GM18499 (cell line): Measurements from ENCODE around the gene NAALADL2.

ENCODE experiments used
- ATAC-seq: cut with Tn5 transposase; IDR thresholded peaks from one replicate; pipeline ENCODE4 v1.9.1; 2021; ENCODE audit warnings: moderate number of reproducible peaks; ENCODE audit not compliant: insufficient read depth, unreplicated experiment

NAALADL2 gene

DNA sequence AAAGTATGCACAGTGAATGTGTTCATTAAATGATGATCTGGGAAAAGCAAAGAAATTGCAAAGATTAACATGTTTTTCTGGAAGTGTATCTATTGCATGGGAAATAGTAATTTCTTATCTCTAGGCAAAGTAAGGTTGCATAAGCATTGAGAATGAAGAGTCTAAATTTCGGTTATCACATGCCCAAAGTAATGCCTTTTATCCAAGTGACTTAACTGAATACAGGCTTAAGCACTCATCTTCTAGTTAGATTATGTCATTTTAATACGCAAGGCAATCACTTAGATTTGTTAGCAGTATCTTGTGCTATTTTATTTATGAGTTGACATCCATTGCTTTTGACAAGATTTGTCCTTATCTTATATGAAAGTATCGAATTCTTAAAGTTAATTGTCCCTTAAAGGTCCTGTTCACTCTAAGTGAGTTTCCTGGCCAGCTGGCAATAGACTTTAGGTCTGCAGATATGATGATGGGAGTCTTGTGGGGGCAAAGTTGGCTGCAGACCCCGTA, 100.5 kb downstream of the NAALADL2 start:
- ATAC-seq = no peak

DNA sequence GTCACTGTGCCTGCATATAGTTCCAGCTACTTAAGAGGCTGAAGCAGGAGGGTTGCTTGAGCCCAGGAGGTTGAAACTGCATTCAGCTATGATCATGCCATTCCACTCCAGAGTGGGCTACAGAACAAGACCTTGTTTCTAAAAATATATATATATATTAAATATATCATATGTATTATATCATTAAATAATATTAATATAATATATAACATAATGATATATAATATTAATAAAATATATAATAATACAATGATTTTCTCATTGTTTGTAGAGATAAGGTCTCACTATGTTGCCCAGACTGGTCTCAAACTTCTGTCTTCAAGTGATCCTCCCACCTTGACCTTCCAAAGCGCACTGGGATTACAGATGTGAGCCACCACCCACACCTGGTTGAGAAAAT, 101.8 kb downstream of the NAALADL2 start:
- ATAC-seq = no peak

DNA sequence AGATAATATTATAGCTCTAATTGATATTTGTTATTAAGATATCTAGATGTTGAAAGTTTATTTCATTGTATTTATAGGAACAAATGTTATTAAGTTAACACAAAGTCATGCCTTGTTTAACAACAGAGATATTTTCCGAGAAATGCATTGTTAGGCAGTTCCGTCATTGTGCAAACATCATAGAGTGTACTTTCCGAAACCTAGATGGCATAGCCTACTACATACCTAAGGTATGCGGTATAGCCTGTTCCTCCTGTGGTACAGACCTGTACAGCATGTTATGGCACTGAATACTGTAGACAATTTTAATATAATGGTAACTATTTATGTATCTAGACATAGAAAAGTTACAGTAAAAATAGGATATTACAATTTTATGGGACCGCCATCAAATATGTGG, 114.3 kb downstream of the NAALADL2 start:
- ATAC-seq = no peak

- no peak for ATAC-seq
These were observed 127.6 kb downstream of the NAALADL2 start for GRCh38 chr3:174986685-174987084.

DNA sequence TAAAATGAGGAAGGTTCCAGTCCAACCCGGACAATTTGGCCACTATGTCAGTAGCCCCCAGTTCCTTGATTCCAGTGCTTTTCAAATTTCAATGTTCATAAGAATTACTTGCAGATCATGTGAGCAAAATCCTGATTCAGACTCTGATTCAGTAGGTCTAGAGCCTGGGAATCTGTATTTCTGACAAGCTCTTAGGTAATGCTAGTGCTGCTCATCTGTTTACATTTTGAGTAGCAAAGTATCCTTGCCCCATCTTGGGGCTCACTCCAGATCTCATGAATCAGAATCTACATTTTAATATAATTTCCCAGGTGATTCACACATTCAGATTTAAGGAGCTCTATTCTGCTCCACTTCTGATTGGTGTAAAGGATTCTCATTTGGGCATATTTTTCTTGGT, 142.0 kb downstream of the NAALADL2 start:
- no peak for ATAC-seq

GRCh38 chr3:175002732-175003143, 143.6 kb downstream of the NAALADL2 start:
- no peak for ATAC-seq

DNA sequence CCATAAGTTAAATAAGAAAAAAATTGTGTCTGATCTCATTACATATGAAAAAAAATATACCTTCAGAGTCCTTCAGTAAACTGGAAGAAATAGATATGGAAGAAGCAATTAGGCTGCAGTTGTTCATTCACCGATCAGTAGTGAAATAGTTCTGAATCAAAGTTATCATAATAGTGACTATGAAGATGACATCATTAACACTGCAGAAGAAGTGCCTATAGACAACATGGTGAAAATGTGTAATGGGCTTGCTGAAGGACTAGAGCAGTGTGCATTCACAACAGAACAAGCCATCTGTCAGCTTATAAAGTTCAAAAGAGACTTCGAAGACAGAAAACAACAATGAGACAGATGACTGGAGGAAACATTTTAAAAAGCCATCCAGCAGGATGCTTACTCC, 144.5 kb downstream of the NAALADL2 start:
- no peak for ATAC-seq

GRCh38 chr3:175005193-175005592, 146.1 kb downstream of the NAALADL2 start:
- no peak for ATAC-seq

GRCh38 chr3:175005881-175006280, 146.7 kb downstream of the NAALADL2 start:
- no peak for ATAC-seq

DNA sequence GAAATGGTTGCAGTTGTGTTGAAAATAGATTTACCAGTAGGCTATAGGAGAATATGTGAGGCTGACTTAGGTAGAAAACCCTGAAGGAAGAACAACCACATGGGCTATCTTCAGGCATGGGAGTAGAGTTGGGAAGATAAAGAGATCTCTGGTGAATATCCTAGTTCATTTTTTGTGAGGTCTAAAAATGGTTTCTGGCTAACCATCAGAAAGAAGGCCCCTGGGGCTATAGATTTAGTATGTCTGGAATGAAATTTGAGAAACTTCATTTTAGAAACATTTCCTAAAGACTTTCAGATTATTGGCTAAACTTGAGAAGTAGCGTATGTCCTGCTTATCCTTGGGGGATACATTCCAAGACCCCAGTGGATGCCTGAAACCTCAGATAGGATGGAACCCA, 148.2 kb downstream of the NAALADL2 start:
- ATAC-seq = no peak

GRCh38 chr3:175009295-175009694, 150.2 kb downstream of the NAALADL2 start:
- ATAC-seq = no peak

DNA sequence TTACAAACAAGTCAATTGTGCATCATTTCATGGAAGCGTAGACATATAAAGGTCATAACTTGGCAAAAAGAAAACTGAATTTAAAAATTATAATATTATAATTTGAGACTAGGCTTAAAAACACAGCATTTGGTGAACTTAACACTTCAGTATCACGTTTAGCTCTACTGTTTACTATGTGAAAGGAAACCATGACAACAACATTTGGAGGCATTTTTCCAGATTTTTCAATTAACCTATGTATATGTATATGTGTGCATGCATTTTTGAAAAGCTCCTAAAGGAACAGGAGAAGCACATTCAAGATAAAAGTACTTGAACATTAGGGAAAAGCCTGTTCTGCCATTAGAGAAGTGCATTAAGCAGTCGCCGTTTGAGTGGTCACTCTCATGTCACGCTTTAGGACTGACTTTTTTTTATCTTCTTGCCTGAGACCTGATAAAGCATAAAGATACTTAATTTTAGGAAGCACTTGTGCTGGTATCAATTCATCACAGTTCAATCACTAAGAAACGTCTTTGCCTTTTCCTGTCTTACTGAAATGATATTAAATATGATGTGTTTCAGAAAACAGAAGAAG, 156.0 kb downstream of the NAALADL2 start:
- no peak for ATAC-seq

DNA sequence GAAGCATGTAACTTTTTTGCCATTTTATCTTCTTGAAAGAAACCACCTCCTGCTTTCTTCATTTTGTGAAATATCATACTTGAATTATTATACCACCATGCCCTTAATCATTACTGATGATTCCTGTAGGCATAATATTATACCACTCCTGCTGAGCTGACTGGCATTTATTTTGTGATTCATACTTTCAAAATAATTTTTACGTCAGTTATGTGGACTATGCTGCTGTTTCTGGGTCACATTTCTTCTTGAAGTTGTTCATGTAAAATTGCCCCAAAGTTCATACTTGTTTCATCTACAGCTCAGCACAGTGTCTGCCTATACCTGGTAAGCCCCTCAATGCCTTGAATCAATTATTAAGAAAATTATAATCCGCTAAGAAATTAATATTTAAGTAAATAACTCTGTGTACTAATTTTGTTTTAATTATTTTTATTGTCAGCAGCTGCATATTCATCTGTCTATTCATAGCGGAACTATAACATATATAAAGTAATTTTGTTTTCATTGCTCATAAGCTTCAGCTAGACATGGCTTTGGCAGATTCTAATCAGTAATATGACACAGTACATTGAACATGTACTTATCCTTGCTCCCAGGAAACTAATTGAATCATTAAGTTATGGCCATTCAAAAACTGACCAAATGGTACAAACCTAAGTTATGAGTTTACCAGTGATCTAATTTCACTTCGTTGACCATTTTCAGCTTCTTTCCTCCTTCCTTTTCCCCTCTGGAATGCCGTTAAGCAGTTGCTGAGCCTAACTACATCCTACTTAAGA, 160.0 kb downstream of the NAALADL2 start:
- no peak for ATAC-seq

DNA sequence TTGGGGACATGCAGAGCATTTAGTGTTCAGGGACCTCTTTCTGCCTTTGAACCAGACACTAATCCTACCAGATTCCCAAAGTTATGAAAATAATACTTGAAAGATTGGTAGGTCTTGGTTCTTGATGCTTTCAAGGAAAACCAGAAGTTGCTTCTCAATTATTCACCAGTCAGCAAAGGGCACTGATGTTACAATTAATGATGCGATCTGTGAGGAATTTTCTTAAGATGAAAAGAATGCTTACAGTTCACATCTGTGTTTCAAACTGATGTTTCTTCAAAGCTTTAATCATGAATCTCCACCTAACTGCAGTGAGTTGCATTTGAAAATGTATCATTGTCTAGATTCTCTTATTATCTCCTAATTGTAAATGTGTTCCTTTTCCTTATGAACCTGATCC, 161.0 kb downstream of the NAALADL2 start:
- ATAC-seq = no peak

- ATAC-seq = no peak
These were observed 170.7 kb downstream of the NAALADL2 start for GRCh38 chr3:175029828-175030227.

DNA sequence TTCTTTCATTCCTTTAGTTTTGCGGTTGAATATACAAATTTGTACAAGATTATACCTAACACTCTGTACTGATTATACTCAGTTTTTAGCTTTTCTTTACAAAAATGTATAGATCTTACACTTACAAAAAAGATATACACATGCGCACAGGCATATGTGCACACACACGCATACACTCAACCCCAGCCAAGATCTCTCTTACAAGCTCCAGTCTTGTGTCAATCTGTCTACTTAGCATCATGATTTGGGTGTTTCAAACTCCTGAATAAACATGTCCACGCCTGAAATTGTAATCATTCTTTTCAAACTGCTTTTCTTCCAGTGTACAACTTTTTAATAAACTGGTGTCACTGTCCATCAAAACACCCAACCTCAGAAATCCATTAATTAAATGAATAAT, 180.7 kb downstream of the NAALADL2 start:
- no peak for ATAC-seq

DNA sequence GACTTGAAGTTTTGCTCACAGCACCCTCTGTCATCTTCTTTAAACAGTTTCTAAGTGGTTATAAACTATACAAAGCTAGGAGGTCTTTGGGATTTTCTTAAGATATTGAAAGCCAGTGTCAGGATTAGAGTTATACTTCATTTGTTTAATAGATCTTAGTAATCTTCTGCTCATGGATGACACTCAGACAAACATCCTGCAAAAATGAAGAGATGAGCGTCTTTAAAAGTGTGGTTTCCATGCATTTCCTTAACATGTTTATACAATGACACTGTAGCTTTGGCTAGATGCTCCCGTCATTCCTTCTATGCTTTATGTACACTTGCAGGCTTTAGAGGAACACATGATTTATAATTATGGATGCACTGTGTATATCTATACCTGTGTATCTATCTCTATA, 182.2 kb downstream of the NAALADL2 start:
- ATAC-seq = no peak

DNA sequence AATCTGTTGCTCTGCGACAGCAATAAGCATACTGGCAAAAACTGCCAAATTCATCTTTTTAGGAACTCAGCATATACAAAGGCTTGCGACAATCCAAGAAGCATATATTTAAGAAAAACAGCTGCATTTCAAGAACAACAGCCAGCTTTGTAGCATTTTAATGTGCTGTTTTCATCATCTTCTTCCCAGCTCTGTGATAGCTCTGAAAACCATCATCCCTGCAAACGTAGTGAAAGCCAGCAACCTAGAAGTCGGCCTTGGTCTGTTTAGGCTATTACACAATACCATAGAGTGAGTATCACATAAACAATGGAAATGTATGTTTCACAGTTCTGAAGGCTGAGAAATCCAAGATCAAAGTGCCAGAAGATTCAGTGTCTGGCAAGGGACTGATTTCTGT, 187.5 kb downstream of the NAALADL2 start:
- ATAC-seq = no peak

GRCh38 chr3:175047786-175048185, 188.7 kb downstream of the NAALADL2 start:
- ATAC-seq = no peak

- ATAC-seq = no peak
These were observed 198.3 kb downstream of the NAALADL2 start for GRCh38 chr3:175057401-175057800.

GRCh38 chr3:175059788-175060187, 200.7 kb downstream of the NAALADL2 start:
- ATAC-seq = no peak

DNA sequence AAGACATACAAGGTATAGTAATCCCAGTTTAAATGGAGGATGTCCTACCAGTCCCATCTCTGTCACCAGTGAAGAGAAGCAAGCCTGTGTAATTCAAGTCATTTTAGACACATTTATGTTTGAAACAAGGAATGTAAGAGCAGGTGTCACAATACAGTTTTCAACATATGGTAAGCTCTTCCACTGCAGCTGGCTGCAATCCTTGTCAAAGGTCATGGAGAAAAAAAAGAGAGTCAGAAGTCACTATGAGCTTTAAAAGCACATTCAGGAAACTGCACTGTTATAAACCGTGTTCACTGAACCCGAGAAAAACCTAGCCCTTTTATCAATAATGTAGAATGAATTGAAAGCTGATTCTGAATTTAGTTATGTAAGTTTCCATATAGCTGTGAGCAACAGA, 206.4 kb downstream of the NAALADL2 start:
- no peak for ATAC-seq
